Measurements from ENCODE around the gene CLSTN2.

The CLSTN2 gene

DNA sequence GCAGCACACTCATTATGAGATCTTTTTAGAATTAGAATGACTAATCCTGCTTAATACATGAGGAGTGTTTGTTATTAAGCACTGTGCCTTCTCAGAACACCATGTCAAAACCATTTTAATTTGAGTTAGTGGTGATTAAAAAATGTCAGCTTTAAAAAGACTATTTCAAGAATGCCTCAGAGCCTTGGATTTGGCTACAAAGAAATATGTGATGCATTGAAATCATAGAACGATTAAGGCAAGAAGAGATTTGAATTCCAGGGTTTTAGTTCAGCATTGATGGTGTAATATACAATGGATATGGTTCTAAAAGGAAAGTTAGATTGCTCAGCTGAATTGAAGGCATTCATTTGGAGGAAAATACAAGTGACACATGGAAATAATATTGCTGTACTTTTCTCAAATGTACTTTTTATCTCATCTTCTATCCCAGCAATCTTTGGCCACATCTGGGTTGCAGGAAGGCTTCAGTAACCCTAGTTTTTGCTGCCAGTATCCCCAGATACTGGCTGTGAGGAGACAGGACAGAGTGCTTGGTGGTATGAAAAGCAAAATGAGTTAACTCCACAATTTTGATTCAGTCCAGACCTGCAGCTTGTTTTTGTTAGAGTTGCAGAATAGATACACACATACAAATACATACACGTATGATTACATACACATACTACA, 303.8 kb downstream of the CLSTN2 start:
- DNase-seq = no peak
- Histone ChIP-seq H3K4me1 (ENCODE audit: control insufficient read depth, insufficient read depth, low read length, poor library complexity, severe bottlenecking) (no peaks in the 10 kb centered on the region), H3K4me3 (ENCODE audit: insufficient read depth, low read depth, low read length, poor library complexity, severe bottlenecking) (no peak overlapping the region), H3K27me3 (replicated peaks; ENCODE audit: control insufficient read depth, insufficient read depth, low read length, poor library complexity, severe bottlenecking) (no peaks in the 10 kb centered on the region), H3K9me3 (ENCODE audit: control insufficient read depth, low read length) (no peaks in the 10 kb centered on the region), H3K27ac (ENCODE audit: insufficient read depth, low read length, poor library complexity, severe bottlenecking) (no peak overlapping the region), H3K36me3 (ENCODE audit: control insufficient read depth, insufficient read depth, low read length) (no peaks in the 10 kb centered on the region)

DNA sequence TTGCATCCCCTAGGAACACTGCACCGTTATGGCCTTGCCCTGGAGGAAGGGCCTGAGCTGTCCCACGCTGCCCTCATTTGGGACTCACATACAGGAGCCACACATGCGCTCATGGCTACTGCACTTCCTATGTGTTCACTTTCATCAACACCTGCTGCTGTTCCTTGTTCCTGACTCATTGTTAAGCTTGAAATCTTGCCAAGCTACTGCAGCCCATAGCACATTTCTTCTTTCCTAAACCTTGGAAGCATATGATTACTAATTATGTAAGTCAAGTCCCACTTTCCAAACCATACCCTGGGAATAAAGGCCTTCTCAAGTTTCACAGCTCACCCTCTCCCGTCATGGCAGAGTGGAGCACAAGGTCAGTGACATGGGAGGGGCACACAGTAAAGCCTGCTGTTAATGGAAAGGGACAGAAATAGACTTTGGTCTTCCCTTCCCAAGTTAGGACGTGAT, 307.9 kb downstream of the CLSTN2 start:
- H3K4me3 ChIP-seq (ENCODE audit: insufficient read depth, low read depth, low read length, poor library complexity, severe bottlenecking) = no peak overlapping the region
- H3K27ac ChIP-seq (ENCODE audit: insufficient read depth, low read length, poor library complexity, severe bottlenecking) = no peak overlapping the region
- H3K4me1 ChIP-seq (ENCODE audit: control insufficient read depth, insufficient read depth, low read length, poor library complexity, severe bottlenecking) = no peaks in the 10 kb centered on the region
- H3K9me3 ChIP-seq (ENCODE audit: control insufficient read depth, low read length) = no peaks in the 10 kb centered on the region
- DNase-seq = no peak
- no peaks in the 10 kb centered on the region for H3K36me3 ChIP-seq (ENCODE audit: control insufficient read depth, insufficient read depth, low read length)
- no peaks in the 10 kb centered on the region for H3K27me3 ChIP-seq (replicated peaks; ENCODE audit: control insufficient read depth, insufficient read depth, low read length, poor library complexity, severe bottlenecking)

DNA sequence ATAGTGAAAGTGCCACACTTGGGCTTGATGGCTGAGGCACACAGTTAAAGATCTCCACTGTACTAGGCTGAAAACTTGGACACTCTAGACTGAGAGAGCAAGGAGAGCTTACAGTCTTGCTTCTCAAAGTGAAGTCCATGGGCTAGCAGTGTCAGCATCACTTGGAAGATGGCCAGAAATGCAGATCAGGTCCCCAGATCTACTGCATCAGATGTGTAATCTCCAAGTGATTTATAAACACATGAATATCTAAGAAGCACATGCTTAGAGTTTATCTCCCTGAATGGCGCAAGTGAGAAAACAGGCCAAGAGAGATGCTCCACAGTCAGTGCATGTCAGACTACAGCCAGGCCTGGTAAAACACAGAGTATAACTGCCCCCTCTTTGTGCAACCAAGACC, 308.6 kb downstream of the CLSTN2 start:
- Histone ChIP-seq H3K4me3 (ENCODE audit: insufficient read depth, low read depth, low read length, poor library complexity, severe bottlenecking) (no peak overlapping the region), H3K27ac (ENCODE audit: insufficient read depth, low read length, poor library complexity, severe bottlenecking) (no peak overlapping the region), H3K36me3 (ENCODE audit: control insufficient read depth, insufficient read depth, low read length) (no peaks in the 10 kb centered on the region)

DNA sequence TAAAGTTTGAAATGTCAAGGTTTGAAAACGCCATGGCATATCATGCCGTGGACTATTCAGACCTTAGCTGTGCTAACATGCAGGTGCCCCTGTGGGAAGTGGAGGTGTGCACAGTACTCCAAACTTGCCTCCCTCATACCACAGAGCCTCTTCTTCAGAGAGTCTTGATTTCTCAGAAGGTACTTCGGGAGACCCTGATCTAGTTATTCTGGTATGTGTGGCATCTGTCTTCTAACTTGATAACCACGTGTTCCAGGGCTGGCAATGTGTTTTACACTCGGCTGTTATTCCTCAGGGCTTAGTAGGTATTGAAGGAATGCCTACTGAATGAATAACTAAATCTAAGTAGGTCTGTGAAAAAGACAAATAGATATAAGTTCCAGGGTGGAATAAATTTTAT, 309.9 kb downstream of the CLSTN2 start:
- Histone ChIP-seq H3K36me3 (ENCODE audit: control insufficient read depth, insufficient read depth, low read length) (no peaks in the 10 kb centered on the region), H3K27ac (ENCODE audit: insufficient read depth, low read length, poor library complexity, severe bottlenecking) (no peak overlapping the region), H3K9me3 (ENCODE audit: control insufficient read depth, low read length) (no peaks in the 10 kb centered on the region), H3K27me3 (replicated peaks; ENCODE audit: control insufficient read depth, insufficient read depth, low read length, poor library complexity, severe bottlenecking) (no peaks in the 10 kb centered on the region), H3K4me1 (ENCODE audit: control insufficient read depth, insufficient read depth, low read length, poor library complexity, severe bottlenecking) (no peaks in the 10 kb centered on the region), H3K4me3 (ENCODE audit: insufficient read depth, low read depth, low read length, poor library complexity, severe bottlenecking) (no peak overlapping the region)
- DNase-seq = no peak

More for the DNA sequence above, 308.6 kb downstream of the CLSTN2 start:
- no peaks in the 10 kb centered on the region for H3K9me3 ChIP-seq (ENCODE audit: control insufficient read depth, low read length)
- DNase-seq = no peak
- no peaks in the 10 kb centered on the region for H3K4me1 ChIP-seq (ENCODE audit: control insufficient read depth, insufficient read depth, low read length, poor library complexity, severe bottlenecking)
- no peaks in the 10 kb centered on the region for H3K27me3 ChIP-seq (replicated peaks; ENCODE audit: control insufficient read depth, insufficient read depth, low read length, poor library complexity, severe bottlenecking)

DNA sequence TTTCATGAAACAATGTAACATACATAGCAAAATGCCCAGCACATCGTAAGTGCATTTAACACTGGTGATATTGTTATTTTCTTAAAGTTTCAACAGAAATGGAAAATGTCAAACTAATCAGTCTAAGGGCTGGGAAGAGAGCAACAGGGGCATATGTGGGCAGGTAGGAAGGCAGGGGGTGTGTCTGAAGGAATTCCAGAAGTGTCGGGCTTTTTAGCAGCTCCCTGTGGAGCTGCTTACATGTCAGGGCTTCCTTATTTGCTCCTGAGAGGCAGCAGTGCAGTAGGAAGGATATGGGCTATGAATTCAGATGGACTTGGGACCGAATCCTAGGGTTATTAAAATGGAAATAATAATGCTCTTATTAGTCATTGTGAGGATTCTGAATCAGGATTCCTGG, 311.6 kb downstream of the CLSTN2 start:
- H3K9me3 ChIP-seq (ENCODE audit: control insufficient read depth, low read length) = no peaks in the 10 kb centered on the region
- H3K36me3 ChIP-seq (ENCODE audit: control insufficient read depth, insufficient read depth, low read length) = no peaks in the 10 kb centered on the region
- no peaks in the 10 kb centered on the region for H3K27me3 ChIP-seq (replicated peaks; ENCODE audit: control insufficient read depth, insufficient read depth, low read length, poor library complexity, severe bottlenecking)
- no peak for DNase-seq
- no peak overlapping the region for H3K27ac ChIP-seq (ENCODE audit: insufficient read depth, low read length, poor library complexity, severe bottlenecking)
- no peaks in the 10 kb centered on the region for H3K4me1 ChIP-seq (ENCODE audit: control insufficient read depth, insufficient read depth, low read length, poor library complexity, severe bottlenecking)
- no peak overlapping the region for H3K4me3 ChIP-seq (ENCODE audit: insufficient read depth, low read depth, low read length, poor library complexity, severe bottlenecking)

DNA sequence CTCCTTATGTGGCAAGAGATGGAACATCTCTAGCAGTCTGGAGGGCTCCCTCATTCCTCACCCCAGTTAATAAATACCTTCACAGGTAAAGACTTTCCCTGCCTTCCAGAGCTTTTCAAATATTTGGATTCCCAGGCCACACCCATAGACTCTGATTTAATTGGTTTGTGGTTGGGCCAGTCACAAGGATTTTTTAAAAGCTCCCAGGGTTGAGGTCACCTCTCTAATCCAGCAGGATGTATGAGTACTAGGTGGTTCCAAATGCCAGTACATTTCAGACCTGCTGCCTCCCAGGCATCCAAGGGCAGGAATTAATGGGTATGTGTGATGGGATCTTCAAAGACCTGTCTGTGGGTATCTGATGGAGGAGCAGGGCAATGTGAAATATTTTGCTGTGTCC, 312.8 kb downstream of the CLSTN2 start:
- no peaks in the 10 kb centered on the region for H3K36me3 ChIP-seq (ENCODE audit: control insufficient read depth, insufficient read depth, low read length)
- no peaks in the 10 kb centered on the region for H3K27me3 ChIP-seq (replicated peaks; ENCODE audit: control insufficient read depth, insufficient read depth, low read length, poor library complexity, severe bottlenecking)
- H3K27ac ChIP-seq (ENCODE audit: insufficient read depth, low read length, poor library complexity, severe bottlenecking) = no peak overlapping the region
- no peak for DNase-seq
- H3K9me3 ChIP-seq (ENCODE audit: control insufficient read depth, low read length) = no peaks in the 10 kb centered on the region
- no peaks in the 10 kb centered on the region for H3K4me1 ChIP-seq (ENCODE audit: control insufficient read depth, insufficient read depth, low read length, poor library complexity, severe bottlenecking)
- no peak overlapping the region for H3K4me3 ChIP-seq (ENCODE audit: insufficient read depth, low read depth, low read length, poor library complexity, severe bottlenecking)

DNA sequence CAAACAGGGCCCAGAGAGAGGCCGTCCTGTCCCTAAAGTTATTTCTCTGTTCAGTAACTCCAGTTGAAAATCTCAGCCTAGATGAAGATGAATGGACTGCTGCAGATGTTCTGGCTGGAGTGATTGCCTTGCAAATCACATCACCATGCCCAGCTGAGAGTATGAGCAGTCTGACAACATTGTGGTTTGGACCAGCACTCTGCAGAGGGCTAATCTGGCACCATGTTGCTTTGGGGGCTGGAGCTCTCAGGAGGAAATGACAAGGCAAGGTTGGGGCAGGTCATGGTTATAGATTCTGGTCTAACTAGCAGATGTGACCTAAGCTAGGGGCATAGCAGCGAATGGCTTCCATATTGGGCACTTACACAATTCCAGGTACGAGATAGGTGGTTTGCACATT, 314.2 kb downstream of the CLSTN2 start:
- H3K27ac ChIP-seq (ENCODE audit: insufficient read depth, low read length, poor library complexity, severe bottlenecking) = no peak overlapping the region
- no peak overlapping the region for H3K4me3 ChIP-seq (ENCODE audit: insufficient read depth, low read depth, low read length, poor library complexity, severe bottlenecking)
- no peaks in the 10 kb centered on the region for H3K27me3 ChIP-seq (replicated peaks; ENCODE audit: control insufficient read depth, insufficient read depth, low read length, poor library complexity, severe bottlenecking)
- no peaks in the 10 kb centered on the region for H3K4me1 ChIP-seq (ENCODE audit: control insufficient read depth, insufficient read depth, low read length, poor library complexity, severe bottlenecking)
- no peak for DNase-seq
- no peaks in the 10 kb centered on the region for H3K9me3 ChIP-seq (ENCODE audit: control insufficient read depth, low read length)
- no peaks in the 10 kb centered on the region for H3K36me3 ChIP-seq (ENCODE audit: control insufficient read depth, insufficient read depth, low read length)

DNA sequence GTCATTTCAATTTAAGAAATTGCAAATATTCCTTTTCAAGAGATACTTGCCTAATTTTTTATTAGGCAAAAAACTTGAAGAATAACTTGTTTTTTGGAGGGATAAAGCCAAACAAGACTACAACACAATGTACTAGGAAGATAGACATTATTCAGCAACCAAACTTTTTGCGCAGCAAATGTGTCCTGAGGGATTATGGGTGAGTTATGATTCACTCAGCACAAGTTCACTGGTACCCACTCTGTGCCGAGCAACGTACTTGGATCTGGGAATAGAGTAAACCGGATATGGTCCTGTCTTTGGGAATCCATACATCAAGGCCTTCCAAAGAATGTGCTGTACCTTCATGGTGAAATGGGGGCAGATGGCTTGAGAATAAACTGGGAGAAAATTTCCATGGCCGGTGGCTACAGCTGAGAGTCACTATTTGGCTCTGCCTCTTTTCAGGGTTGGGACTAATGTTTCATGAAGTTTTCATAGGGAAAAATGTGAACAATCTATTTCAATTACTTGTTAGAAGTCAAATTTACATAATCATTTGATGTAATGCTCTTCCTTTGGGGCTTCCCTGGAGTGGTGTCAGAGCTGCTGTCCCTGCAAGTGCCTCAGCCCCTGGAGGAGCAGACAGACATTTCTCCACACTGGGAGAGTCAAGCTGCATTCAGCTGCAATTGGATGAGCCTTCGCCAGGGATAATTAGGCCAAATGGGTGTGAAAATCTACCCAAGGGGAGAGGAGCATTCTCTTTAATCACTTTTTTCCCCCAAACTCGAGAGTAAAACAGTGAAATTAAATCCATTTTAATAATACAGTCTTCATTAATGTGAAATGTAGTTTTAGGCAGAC, 315.2 kb downstream of the CLSTN2 start:
- Histone ChIP-seq H3K4me1 (ENCODE audit: control insufficient read depth, insufficient read depth, low read length, poor library complexity, severe bottlenecking) (no peaks in the 10 kb centered on the region), H3K27me3 (replicated peaks; ENCODE audit: control insufficient read depth, insufficient read depth, low read length, poor library complexity, severe bottlenecking) (no peaks in the 10 kb centered on the region), H3K36me3 (ENCODE audit: control insufficient read depth, insufficient read depth, low read length) (no peaks in the 10 kb centered on the region), H3K4me3 (ENCODE audit: insufficient read depth, low read depth, low read length, poor library complexity, severe bottlenecking) (no peak overlapping the region), H3K9me3 (ENCODE audit: control insufficient read depth, low read length) (no peaks in the 10 kb centered on the region), H3K27ac (ENCODE audit: insufficient read depth, low read length, poor library complexity, severe bottlenecking) (no peak overlapping the region)
- no peak for DNase-seq

DNA sequence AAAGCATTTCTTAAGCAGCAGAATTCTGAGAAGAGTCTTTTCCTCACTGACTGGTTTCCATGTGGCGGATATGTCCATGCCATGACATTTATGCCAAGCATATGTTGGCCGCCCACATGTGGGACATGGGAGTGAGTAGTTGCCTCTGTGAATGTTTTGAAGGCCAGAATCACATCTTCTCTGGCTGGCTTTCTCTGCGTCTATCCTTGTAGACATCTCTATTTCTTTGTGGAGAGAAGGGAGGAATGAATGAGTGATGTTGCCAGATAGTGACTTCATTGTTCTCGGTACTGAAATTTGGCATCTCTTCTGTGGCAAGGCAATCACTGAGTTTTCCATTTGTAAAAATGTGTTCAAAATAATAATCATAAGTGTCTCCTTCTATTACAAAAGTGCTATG, 316.0 kb downstream of the CLSTN2 start:
- H3K4me3 ChIP-seq (ENCODE audit: insufficient read depth, low read depth, low read length, poor library complexity, severe bottlenecking) = no peak overlapping the region
- no peaks in the 10 kb centered on the region for H3K9me3 ChIP-seq (ENCODE audit: control insufficient read depth, low read length)
- H3K4me1 ChIP-seq (ENCODE audit: control insufficient read depth, insufficient read depth, low read length, poor library complexity, severe bottlenecking) = no peaks in the 10 kb centered on the region
- no peak for DNase-seq
- H3K27ac ChIP-seq (ENCODE audit: insufficient read depth, low read length, poor library complexity, severe bottlenecking) = no peak overlapping the region
- H3K36me3 ChIP-seq (ENCODE audit: control insufficient read depth, insufficient read depth, low read length) = no peaks in the 10 kb centered on the region
- no peaks in the 10 kb centered on the region for H3K27me3 ChIP-seq (replicated peaks; ENCODE audit: control insufficient read depth, insufficient read depth, low read length, poor library complexity, severe bottlenecking)

DNA sequence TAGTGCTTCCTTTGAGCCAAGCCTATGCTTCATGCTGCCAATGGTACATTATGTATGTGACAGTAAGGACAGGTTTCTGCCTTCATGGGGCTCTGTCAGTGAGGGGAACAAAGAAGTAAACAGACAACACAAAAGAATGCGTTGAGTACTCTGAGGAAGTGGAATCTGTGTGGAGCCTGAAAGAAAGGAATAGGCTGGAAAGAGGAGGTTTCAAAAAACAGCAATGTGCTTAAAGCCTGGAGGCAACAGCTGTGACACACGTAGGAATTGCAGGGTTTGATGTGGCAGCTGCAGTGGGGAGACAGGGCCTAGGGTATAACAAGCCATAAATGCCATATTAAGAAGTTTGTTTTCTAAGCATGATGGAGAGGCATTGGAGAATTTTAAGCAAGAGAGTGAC, 316.7 kb downstream of the CLSTN2 start:
- Histone ChIP-seq H3K27ac (ENCODE audit: insufficient read depth, low read length, poor library complexity, severe bottlenecking) (no peak overlapping the region), H3K9me3 (ENCODE audit: control insufficient read depth, low read length) (no peaks in the 10 kb centered on the region), H3K4me3 (ENCODE audit: insufficient read depth, low read depth, low read length, poor library complexity, severe bottlenecking) (no peak overlapping the region), H3K36me3 (ENCODE audit: control insufficient read depth, insufficient read depth, low read length) (no peaks in the 10 kb centered on the region), H3K27me3 (replicated peaks; ENCODE audit: control insufficient read depth, insufficient read depth, low read length, poor library complexity, severe bottlenecking) (no peaks in the 10 kb centered on the region), H3K4me1 (ENCODE audit: control insufficient read depth, insufficient read depth, low read length, poor library complexity, severe bottlenecking) (no peaks in the 10 kb centered on the region)
- DNase-seq = no peak
